ENCODE results near the gene MORN2.

Gene MORN2

GRCh38 chr2:38875576-38876367, at the start of gene MORN2, which contains the start of gene DHX57:
Gene MORN2 (plus strand): TSS chr2:38875976.
Gene DHX57 (minus strand): TSS chr2:38875934. CDS start chr2:38868405, 7,529 bp downstream.
- TF ChIP-seq CTCF (IDR thresholded peaks at IDR 0.05): no peak

GRCh38 chr2:38828460-38828859, 47.3 kb upstream of the MORN2 start:
- TF ChIP-seq CTCF (IDR thresholded peaks at IDR 0.05): no peak

- no peak for TF ChIP-seq CTCF (IDR thresholded peaks at IDR 0.05)
Observed at GRCh38 chr2:38829971-38830370, 45.8 kb upstream of the MORN2 start.

- TF ChIP-seq CTCF (IDR thresholded peaks at IDR 0.05): no peak
Observed at GRCh38 chr2:38830526-38831159, 45.1 kb upstream of the MORN2 start.

- TF ChIP-seq CTCF (IDR thresholded peaks at IDR 0.05): peak; percentile 42; the same call in 1 of the 2 replicates
Observed at GRCh38 chr2:38835015-38835601, 40.7 kb upstream of the MORN2 start.

GRCh38 chr2:38835990-38836389, 39.8 kb upstream of the MORN2 start:
- TF ChIP-seq CTCF (IDR thresholded peaks at IDR 0.05): no peak

- TF ChIP-seq CTCF (IDR thresholded peaks at IDR 0.05): no peak
Observed at GRCh38 chr2:38836791-38837190, 39.0 kb upstream of the MORN2 start.

Measured in LNCAP (cell line).